ENCODE measurements around the gene THAP4.

The THAP4 gene

DNA sequence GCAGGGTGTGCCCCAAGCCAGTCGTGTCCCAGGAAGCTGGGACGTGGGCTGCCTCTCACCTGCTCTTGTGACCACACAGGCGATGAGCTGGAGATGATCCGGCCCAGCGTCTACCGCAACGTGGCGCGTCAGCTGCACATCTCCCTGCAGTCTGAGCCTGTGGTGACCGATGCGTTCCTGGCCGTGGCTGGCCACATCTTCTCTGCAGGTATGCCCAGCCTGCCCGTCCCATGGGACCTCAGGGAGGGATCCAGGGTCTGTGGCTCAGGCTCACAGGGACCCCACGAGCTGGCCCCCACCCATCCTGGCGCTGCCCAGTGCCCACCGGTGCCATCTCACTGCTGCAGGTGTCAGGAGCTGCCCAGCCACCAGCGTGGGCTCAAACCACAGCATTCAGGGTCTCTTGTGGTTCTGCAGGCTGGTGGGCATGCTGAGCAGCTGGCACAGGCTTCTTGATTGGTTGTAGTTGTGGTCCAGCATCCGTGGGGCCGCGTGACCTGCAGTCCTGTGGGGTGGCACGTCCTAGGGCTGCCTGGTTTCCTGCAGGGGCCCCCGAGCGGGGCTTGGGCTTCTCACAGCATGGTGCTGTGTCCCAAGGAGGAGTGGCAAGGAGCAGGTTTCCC, 74.6 kb downstream of the THAP4 start:
- DNase-seq = no peak

DNA sequence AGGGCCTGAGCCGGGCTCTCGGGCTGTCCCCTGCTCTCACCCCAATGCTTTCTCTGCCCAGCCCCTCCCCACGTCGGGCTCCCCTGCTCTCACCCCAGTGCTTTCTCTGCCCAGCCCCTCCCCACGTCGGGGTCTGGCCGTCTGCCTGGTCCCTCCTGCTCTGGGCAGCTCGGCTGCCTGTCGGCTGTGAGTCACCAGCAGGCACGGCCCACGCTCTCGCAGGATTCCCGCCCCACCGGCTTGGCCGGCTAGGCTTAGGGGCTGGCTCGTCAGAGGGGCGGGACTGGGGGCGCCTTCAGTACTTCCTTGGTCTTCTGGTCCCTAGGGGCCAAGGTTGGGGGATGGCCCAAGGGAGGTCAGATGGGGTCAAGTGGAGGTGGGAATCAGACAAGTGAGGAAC, 75.1 kb downstream of the THAP4 start:
- DNase-seq = no peak

DNA sequence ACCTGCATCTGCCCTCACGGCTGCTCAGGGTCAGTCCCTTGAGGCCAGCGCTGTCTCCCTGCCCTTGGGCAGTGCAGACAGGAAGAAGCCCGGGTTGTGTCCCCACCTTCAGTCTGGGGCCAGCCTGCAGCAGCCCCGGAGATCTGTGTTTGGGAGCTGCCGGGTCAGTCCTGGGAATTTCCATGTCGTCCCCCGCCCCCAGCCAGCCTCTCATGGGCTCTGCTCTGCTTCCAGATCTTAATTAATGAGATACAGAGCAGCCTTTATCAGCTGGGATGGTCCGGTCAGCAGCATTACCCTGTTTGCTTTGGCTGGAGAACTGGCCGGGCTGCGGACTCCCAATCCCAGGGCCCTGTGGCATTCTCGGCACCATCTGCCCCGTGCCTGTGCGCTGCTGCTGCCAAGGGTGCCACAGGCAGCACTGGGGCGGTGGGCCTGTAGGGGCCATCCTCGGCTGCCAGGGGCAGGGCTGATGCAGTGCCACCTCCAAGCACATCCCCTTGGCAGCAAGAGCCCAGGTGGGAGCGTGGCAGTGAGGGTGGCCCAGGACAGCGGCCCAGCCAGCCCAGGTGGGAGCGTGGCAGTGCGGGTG, 76.0 kb downstream of the THAP4 start:
- no peak for DNase-seq

DNA sequence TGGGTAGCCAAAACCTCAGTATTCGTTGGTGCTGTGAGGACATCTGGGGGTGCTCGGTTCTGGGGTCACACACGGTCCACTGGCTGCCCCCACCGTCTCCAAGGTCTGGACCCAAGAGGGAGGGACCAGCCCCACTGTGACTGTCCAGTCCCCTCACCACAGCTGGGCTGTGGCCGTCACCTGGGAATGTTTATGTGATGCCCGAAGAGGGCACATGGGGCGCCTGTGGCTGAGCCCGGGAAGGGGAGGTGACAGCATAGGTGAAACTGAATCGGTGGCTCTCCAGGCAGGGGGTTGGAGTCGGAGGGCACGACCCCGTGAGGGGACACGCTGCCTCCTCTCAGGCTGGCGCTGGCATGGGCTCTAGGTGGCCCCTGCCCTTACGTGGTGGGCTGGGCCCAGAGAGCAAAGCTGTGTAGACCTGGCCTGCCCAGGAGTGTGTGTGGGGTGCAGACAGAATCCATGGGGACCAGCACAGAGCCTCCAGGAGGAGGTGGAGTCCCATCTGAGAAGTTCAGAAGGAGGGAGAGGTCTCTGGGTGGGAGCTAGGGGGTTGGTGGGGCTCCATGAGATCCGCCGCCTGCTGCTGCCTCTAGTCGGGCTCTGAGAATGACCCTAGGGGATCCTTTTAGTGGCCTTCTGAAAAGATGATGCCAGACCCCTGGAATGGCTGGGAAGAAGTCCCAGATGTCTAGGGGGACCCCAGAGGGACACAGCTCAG, 76.6 kb downstream of the THAP4 start:
- no peak for DNase-seq

DNA sequence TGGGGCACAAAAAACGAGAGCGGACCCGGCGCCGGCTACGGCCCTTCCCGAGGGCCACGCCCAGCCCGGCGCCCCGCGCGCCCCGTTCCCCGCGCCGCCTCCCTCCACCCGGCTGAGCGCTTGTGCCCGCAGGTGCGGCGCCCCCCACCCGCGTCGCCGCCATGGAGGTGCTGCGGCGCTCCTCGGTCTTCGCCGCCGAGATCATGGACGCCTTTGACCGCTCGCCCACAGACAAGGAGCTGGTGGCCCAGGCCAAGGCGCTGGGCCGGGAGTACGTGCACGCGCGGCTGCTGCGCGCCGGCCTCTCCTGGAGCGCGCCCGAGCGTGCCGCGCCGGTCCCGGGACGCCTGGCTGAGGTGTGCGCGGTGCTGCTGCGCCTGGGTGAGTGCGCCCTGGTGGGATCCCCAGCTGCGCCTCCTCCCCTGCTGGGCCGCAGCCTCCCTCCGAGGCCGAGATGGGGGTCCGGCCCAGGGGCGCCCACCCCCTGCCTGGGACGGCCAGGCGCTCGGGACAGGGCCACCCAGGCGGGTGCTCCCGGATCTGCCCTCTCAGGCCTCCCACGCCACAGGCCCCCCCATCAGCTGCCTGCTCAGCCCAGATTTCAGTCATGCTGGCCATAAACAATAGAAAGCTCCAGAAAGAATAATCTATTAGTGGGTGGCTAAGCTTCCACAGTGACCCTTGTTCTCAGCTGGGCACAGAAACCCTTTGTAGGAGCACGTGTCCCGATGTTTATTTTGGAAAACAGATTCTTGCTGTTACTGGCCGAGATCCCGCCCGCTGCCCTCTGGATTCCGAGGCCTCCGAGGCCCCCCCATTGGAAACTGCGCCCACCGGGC, 77.4 kb downstream of the THAP4 start:
- no peak for DNase-seq

DNA sequence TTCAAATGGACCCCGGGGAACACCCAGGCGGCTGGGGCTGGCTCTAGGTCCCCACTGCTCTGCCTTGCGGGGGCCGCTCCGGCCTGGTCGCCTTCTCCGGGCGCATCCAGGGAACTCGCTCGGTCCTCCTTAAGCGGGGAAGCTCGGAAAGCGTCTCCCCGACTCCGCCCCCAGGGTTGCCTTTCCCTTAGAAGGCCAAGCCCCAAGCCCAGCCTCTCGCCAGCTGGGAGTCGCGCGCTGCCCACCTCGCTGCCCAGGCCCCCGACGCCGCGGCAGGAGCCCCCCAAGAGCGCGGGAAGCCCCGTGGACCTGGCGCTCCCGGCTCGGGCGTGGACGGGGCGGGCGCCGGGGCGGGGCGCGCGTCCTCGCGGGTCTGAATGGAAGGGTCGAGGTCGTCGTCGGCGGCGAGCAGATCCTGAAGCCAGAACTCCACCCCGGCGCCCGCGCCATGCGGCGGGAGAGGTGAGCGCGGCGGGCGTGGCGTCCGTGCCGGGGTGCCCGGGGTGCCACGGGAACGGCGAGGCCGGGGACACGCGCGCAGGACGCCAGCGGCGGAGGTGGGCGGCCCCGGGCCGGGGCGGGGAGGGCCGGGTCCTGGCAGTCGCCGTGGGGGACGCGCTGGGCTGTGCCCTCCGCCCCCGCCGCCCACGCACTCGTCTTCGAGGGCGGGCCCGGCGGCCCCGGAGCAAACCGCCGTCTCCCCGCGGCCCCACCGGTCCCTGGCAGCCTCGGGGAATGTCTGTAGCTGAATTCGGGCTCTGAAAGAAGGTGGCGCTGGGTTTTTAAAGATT, 78.2 kb downstream of the THAP4 start, which contains the start of gene BOK:
Gene BOK, plus strand, starts transcription at position 214 of the 791 bp plus-strand sequence. CDS start 739 bp downstream, outside the sequence.
- no peak for DNase-seq

DNA sequence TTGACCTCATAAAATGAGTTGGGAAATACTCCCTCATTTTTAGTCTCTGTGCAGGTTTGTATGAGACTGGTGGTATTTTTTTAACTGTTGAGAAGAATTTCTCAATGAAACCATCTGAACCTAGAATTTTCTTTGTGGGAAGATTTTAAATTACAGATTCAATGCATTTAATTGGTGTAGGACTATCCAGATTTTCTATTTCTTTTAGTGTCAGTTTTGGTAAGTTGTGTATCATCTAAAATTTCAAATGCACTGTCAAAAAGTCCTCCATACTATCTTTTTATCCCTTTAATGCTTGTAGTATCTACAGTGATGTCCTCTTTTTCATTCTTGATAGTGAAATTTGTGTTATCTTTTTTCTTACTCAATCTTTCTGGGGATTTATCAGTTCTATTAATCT, 80.2 kb downstream of the THAP4 start:
- no peak for DNase-seq

DNA sequence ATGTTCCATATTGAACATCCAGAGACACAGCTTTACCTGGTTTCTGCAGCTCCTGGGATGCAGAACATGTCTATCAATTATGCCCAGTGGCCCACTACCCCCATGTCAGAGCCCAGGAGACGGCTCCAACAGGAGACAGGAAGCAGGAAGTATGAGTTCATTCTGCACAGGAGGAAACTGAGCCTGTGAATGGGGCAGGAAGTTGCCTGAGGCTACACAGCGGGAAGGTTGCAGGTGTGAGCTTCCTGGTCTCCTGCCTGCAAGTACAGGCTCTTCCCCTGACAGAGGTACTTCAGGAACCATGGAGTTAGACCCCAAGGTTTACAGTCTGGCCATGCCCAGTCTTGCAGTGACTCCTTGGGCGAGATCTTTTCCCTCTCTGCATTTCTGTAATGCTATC, 81.2 kb downstream of the THAP4 start:
- no peak for DNase-seq

DNA sequence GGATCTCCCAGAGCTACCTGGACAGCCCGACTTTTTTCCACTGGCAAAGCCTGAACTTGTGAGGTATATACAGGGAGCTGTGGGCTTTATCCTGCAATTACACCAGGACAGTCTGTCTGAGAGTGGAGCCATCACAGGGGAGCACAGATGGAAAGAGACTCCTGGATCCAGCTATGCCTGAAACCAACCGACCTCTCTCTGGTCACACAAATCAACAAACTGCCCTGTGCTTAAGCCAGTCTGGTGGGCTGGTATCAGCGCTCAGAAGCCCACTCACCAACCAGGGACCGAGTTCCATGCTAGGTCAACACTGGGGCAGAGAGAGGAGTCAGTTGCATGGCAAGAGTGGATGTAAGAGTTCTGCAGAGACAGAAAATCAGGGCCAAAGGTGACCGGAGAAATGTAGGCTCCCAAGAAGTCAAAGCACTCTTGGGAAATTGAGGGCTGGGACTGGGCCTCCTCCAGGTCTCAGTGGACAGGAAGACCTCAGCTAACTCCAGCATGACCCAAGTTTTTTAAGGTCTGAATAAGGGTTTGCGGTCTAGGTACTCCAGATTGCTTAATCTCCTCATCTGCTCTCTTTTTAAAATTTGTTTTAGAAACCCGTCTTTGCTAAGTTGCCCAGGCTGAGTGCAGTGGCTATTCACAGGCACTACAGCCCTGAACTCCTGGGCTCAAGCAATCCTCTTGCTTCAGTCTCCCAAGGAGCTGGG, 82.2 kb downstream of the THAP4 start:
- no peak for DNase-seq

DNA sequence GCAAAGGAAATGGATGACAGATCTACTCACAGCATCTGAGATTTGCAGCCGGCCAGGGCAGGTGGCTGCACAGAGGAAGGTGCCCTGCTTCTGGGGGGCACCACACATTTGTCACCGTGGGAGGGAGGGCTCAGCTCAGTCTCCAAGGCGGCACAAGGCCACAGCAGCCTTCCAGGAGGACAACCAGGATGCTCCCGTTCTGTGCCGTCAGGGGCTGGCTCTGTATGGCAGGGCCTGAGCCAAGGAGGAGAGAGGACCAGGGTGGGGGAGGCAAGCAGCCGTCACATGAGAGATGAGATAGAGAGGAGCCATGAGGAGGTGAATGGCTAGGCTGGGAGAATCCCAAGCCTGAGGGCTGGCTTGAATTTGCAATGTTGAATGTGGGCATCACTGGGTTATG, 83.0 kb downstream of the THAP4 start:
- no peak for DNase-seq

DNA sequence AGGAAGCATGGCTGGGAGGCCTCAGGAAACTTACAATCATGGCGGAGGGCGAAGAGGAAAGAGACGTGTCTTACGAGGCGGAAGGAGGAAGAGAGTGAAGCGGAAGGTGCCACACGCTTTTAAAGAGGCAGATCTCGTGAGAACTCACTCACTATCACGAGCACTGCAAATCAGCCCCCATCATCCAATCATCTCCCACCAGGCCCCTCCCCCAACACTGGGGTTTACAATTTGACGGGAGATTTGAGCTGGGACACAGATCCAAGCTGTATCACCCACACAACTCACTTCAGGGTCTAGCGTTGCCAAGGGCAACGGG, 83.5 kb downstream of the THAP4 start:
- no peak for DNase-seq

DNA sequence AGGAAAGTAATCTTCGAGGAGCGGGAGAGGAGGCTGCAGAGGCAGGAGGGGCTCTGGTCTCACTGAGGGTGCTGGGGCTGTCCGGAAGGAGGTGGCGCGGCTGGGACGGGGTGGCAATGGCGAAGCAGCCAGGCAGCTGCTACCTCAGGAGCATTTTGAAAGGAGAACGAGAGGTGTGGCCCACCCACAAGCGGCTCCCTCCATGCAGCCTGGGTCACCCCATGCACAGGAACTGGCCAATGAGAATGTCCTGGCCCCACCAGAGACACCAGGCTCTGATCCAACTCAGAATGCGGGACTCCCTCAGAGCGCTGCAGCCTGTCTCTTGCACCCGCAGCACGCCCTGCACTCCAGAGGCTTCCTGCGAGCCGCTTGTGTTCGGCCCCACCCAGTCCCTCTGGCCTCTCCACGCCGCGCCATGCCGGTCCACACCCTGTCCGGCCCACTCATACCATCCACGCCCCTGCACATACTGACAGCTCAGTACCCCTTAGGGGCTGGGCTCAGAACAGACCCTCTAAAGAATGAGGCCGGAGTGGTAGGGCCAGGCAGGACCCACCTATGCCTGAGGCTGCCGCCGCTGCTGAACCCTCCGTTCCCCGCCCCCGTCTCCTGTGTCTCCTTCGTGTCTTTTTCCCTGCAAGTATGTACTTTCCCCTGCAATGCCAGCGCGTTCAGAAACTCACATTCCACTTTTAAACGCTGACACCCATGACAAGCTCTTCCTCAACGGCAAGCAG, 84.8 kb downstream of the THAP4 start:
- DNase-seq = no peak

DNA sequence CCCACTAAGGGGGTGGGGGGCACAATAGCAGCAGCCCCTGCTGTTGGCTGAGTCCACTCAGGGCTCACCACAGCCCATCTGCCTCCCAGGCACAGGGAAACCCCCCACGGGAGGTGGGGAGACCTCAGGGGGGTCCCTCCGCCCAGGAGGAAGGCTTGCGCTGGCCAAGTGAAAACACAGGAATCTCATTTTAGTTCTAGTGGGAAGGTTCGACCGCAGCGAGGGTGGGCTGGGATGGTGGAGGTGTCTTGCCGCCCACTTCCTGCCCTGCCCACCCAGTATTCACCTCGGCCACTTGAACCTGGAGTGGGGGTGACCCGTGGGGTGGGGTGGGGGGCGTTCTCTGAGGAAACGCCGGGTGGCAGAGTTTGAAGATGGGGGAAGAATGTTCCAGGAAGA, 85.4 kb downstream of the THAP4 start:
- DNase-seq = no peak

DNA sequence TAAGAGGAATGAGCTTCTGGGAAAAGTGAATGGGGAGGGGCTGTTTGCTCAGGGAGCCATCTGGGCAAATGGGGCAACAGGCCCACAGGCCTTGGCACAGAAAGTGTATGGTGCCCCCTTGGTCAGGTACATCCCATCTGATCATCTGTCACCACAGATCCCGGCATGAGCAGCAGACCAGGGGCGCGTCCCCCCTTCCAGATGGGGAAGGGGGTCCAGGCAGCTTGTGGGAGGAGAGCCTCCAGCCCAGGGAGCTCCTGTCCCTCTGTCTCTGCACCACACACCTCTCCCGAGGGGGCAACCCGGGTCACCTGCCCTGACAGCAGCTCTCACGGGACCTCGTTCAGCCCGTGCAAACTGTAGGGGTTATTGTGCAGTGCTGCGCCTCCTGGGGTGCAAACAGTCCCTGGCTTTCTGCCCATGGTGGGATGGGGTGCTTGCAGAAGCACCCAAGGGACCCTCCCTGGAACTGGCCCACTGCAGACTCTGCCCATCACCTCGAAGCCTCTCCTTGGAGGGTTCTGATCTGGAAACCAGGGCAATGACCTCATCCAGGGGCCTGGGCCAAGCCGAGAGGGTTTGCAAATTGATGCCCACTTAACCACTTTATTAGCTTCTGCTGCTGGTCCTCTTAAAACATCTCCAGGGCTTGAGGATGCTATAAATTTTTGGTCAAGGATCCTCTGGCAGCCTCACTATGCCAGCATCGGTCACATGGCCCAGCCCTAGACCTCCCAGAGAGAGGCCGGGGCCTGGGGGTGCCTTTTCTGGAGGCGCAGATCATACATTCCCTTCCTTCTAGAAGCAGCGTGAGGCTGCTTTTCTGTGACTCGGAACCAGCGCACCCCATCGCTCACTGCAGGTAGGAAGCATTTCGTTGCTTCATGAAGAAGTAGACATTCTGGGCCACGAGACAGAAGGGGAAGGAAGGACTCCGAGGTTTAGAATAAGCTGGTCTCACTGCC, 86.1 kb downstream of the THAP4 start:
- no peak for DNase-seq

DNA sequence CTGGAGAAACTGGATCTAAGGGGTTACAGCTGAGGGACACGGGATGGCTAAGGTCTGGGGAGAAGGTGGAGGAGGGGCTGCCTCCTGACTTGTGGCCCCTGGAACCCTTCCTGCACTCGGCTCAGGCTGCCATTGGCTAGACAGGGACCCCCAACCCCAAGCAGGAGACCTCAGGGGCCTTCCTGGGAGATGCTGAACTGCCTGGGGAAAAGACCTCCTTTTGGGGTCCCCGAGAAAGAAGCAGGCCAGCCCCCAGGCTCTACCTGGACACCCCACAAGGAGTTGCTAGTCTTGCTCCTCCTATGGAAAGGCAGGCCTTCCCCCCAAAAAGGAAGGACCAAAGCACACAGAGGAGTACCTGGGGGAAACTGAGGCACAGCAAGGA, 88.5 kb downstream of the THAP4 start:
- no peak for DNase-seq

DNA sequence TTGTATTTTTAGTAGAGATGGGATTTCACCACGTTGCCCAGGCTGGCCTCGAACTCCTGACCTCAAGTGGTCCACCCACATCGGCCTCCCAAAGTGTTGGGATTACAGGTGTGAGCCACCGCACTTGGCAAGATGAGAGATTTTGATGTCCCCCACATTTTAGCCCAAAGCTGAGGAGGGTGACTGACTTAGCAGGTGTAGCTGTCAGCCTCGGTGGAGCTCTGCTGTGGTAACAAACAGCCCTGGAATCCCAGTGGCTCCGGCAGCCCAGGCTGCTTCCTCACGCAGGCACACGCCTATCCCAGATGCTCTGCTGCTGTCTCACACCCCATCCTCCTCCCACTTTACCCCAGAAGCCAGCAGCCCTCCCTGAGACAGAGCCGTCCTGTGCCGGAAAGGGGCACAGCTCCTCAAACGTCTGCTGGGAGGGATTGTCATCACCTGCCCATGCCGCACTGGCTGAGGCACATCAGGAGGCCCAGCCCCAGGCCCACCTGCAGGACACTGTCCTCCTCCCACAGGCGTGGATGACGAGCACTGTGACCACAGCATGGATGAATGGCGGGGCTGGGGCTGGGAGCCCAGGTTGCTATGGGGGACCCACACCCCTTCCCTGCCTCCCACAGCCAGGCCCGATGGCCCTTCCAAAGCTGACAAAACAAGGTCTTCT, 89.0 kb downstream of the THAP4 start:
- DNase-seq = no peak

DNA sequence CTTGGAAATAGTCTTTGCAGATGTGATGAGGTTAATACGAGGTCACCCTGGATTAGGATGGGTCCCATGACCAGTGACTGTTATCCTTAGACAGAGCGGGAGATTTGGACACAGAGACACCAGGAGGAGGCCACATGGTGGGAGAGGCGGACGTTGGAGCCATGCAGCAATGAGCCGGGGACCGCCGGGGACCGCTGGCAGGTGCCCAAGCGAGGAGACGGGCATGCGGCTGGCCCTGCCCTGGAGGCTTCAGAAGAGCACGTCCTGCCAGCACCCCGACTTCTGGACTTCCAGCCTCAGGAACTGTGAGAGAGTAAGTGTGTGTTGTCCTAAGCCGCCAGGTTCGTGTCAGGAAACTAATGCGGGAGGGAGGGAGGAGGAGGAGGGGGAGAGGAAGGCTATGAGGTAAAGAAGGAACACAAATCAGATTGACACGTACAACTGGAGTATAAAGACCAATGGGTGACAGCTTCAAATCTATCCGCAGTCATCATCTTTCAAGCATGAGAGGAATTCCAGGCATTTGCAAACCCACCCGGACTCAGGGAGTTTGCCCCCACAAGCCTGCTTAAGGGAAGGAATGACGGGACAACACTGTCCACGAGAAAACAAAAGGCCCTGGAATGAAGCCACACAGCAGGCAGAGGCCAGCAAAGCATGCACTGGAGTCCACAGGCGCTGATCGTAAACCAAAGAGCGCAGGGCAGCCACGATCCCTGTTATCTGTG, 90.0 kb downstream of the THAP4 start:
- DNase-seq = no peak

DNA sequence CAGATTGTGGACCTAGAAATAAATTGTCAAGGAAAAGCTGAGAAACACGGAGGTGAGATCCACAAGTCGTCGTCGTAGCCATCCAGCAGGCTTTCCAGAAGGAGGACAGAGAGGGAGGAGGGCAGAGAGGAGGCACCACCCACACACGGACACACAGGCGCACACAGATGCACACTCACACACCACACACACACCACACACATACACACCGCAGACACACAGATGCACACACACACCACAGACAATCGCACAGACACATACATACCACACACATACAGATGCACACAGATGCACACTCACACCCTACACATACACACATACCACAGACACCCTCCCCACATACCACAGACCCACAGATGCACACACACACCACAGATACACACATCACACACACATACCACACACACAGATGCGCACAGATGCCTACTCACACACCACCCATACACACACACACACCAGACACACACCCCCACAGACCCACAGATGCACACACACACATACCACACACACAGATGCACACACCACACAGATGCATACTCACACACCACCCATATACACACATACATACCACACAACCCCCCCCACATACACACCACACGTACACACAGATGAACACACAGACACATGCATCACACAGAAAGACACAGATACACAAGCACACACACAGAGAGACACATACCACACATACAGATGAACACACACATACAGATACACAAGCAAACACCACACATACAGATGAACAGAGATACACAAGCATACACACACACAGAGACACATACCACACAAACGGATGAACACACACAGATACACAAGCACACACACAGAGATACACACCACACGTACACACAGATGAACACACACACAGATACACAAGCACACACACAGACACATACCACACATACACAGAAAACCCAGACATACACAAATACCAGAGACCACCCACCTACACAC, 91.2 kb downstream of the THAP4 start:
- DNase-seq = no peak
